NB4 (cell line): ENCODE results near the gene P3H3.

ENCODE experiments used
- CTCF ChIP-seq: IDR thresholded peaks from one replicate; pipeline ENCODE4 v1.5.1; 2012; ENCODE audit warnings: low read depth, low read length
- MAX ChIP-seq: IDR thresholded peaks from 2 replicates; pipeline ENCODE4 v1.6.1; 2011; ENCODE audit warnings: low read depth, low read length
- POLR2A ChIP-seq: IDR thresholded peaks from 2 replicates; pipeline ENCODE4 v1.6.1; 2011; ENCODE audit warnings: mild to moderate bottlenecking; ENCODE audit not compliant: insufficient read length; ENCODE audit errors: extremely low read depth

GRCh38 chr12:6858799-6859198, 30.6 kb downstream of the P3H3 start:
- TF ChIP-seq CTCF (no peak), MAX (no peak), POLR2A (no peak)
